GM15510 (cell line): ENCODE results near the gene KCNE4.

Experiments used
- POLR2A ChIP-seq: IDR thresholded peaks from 3 replicates; pipeline ENCODE4 v1.6.1; 2011; ENCODE audit warnings: borderline replicate concordance; ENCODE audit not compliant: insufficient read length; ENCODE audit errors: extremely low read depth

Gene KCNE4

GRCh38 chr2:223034221-223034975 lies 17.6 kb upstream of the KCNE4 start:
- no peak for TF ChIP-seq POLR2A

GRCh38 chr2:223036790-223037444 lies 15.1 kb upstream of the KCNE4 start:
- no peak for TF ChIP-seq POLR2A

GRCh38 chr2:223037445-223037800 lies 14.6 kb upstream of the KCNE4 start:
- TF ChIP-seq POLR2A = no peak

- no peak for TF ChIP-seq POLR2A
Observed at GRCh38 chr2:223039618-223040017, 12.4 kb upstream of the KCNE4 start.

GRCh38 chr2:223040527-223040926 lies 11.5 kb upstream of the KCNE4 start:
- no peak for TF ChIP-seq POLR2A

- no peak for TF ChIP-seq POLR2A
Observed at GRCh38 chr2:223041527-223042109, 10.4 kb upstream of the KCNE4 start.

- TF ChIP-seq POLR2A = no peak
Observed at GRCh38 chr2:223042284-223042683, 9.7 kb upstream of the KCNE4 start.

GRCh38 chr2:223042704-223043118 lies 9.3 kb upstream of the KCNE4 start:
- TF ChIP-seq POLR2A = no peak

GRCh38 chr2:223043164-223043941 lies 8.6 kb upstream of the KCNE4 start:
- TF ChIP-seq POLR2A = no peak

- TF ChIP-seq POLR2A = no peak
Observed at GRCh38 chr2:223044092-223044836, 7.7 kb upstream of the KCNE4 start.

- no peak for TF ChIP-seq POLR2A
Observed at GRCh38 chr2:223044916-223045700, 6.9 kb upstream of the KCNE4 start.

- no peak for TF ChIP-seq POLR2A
Observed at GRCh38 chr2:223046470-223047040, 5.4 kb upstream of the KCNE4 start.

- no peak for TF ChIP-seq POLR2A
Observed at GRCh38 chr2:223047260-223047761, 4.7 kb upstream of the KCNE4 start.
